GM12801 (cell line): Measurements from ENCODE around the gene HBEGF.

Experiments used
- TF ChIP-seq, protein P1 (sequence below): IDR thresholded peaks from one replicate; pipeline ENCODE4 v1.5.1; 2011; ENCODE audit warnings: control low read depth; ENCODE audit not compliant: insufficient read length; ENCODE audit errors: extremely low read depth

The HBEGF gene

GRCh38 chr5:140287801-140288521 lies 58.4 kb downstream of the HBEGF start:
- TF ChIP-seq, protein P1, sequence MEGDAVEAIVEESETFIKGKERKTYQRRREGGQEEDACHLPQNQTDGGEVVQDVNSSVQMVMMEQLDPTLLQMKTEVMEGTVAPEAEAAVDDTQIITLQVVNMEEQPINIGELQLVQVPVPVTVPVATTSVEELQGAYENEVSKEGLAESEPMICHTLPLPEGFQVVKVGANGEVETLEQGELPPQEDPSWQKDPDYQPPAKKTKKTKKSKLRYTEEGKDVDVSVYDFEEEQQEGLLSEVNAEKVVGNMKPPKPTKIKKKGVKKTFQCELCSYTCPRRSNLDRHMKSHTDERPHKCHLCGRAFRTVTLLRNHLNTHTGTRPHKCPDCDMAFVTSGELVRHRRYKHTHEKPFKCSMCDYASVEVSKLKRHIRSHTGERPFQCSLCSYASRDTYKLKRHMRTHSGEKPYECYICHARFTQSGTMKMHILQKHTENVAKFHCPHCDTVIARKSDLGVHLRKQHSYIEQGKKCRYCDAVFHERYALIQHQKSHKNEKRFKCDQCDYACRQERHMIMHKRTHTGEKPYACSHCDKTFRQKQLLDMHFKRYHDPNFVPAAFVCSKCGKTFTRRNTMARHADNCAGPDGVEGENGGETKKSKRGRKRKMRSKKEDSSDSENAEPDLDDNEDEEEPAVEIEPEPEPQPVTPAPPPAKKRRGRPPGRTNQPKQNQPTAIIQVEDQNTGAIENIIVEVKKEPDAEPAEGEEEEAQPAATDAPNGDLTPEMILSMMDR: no peak

DNA sequence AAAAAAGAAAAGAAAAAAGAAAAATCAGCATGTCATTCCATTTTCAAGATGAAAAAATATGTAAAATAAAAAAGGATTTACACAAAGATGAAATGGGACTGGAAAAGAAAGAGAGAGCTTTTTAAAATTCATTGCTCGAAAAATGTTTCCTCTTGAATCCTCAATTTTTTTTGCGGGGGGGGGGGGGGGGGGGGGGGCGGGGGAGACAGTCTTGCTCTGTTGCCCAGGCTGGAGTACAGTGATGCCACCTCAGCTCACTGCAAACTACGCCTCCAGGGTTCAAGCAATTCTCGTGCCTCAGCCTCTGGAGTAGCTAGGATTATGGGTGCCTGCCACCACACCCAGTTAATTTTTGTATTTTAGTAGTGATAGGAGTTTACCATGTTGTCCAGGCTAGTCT lies 60.0 kb downstream of the HBEGF start:
- TF ChIP-seq, protein P1: no peak

DNA sequence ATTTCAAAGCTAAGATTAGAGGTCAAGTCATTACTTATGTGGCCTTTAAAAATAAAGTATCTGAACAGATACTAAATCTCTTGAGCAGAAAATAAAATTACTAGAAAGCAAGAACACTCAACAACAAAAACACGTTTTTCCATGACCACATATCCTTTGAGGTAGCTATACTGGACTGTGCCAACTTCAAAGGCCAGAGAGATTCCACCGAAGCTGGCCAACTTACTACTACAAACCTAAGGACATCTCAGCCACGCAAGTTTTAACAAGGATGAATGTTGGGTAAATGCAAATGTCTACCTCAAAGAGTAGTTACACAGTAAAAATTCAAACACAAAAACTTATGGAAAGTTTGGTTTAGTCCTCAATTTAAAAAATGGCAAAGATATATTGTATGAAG lies 62.4 kb downstream of the HBEGF start:
- TF ChIP-seq, protein P1: no peak
